KMS-11 (cell line): ENCODE data around the gene GRID2.

Experiments
- H2AFZ ChIP-seq: fragments of 200-600 bp; sonication (generic); 2 replicates; pipeline ENCODE4 v1.6.1; 2016; ENCODE audit warnings: antibody characterized with exemption, mixed run types, low read depth
- H3K27ac ChIP-seq: fragments of 200-600 bp; sonication (generic); 2 replicates; pipeline ENCODE4 v1.6.1; 2016; ENCODE audit warnings: mild to moderate bottlenecking, mixed run types
- H3K27me3 ChIP-seq: fragments of 200-600 bp; sonication (generic); 2 replicates; pipeline ENCODE4 v1.6.1; 2017; ENCODE audit warnings: mild to moderate bottlenecking, low read depth, mixed run types, moderate library complexity; ENCODE audit not compliant: insufficient read depth
- H3K36me3 ChIP-seq: fragments of 200-600 bp; sonication (generic); 2 replicates; pipeline ENCODE4 v1.6.1; 2017; ENCODE audit warnings: mild to moderate bottlenecking, mixed run types; ENCODE audit not compliant: insufficient read depth
- H3K4me1 ChIP-seq: fragments of 200-600 bp; sonication (generic); 2 replicates; pipeline ENCODE4 v1.6.1; 2016; ENCODE audit warnings: mild to moderate bottlenecking, low read depth, mixed run types; ENCODE audit not compliant: poor library complexity, severe bottlenecking
- H3K4me2 ChIP-seq: fragments of 200-600 bp; sonication (generic); 2 replicates; pipeline ENCODE4 v1.7.0; 2016; ENCODE audit warnings: mild to moderate bottlenecking, mixed run types
- H3K4me3 ChIP-seq: fragments of 200-600 bp; sonication (generic); IDR thresholded peaks from 2 replicates; pipeline ENCODE4 v1.6.1; 2017; ENCODE audit warnings: low read depth, low read length, mixed read lengths; ENCODE audit not compliant: insufficient read depth
- H3K79me2 ChIP-seq: fragments of 200-600 bp; sonication (generic); 2 replicates; pipeline ENCODE4 v1.6.1; 2016; ENCODE audit warnings: low read depth, mixed run types; ENCODE audit not compliant: insufficient read depth
- H3K9ac ChIP-seq: fragments of 200-600 bp; sonication (generic); 2 replicates; pipeline ENCODE4 v1.6.1; 2016; ENCODE audit warnings: mild to moderate bottlenecking, mixed run types
- H4K20me1 ChIP-seq: fragments of 200-600 bp; sonication (generic); 2 replicates; pipeline ENCODE4 v1.6.1; 2016; ENCODE audit warnings: mild to moderate bottlenecking, mixed run types; ENCODE audit not compliant: insufficient read depth
- CTCF ChIP-seq: fragments of 200-600 bp; sonication (generic); conservative IDR thresholded peaks from 2 replicates; pipeline ENCODE4 v1.6.1; 2017; ENCODE audit warnings: low read depth, mild to moderate bottlenecking, antibody characterized with exemption, low read length, moderate library complexity, mixed read lengths

GRID2 gene

GRCh38 chr4:92606227-92606626 is 302.5 kb downstream of the GRID2 start:
- Histone ChIP-seq H3K36me3 (no peaks in the 10 kb centered on the region), H3K27me3 (no peaks in the 10 kb centered on the region), H3K79me2 (no peaks in the 10 kb centered on the region), H3K9ac (no peak overlapping the region), H3K27ac (no peak overlapping the region), H3K4me1 (no peaks in the 10 kb centered on the region), H3K4me2 (no peak overlapping the region), H4K20me1 (no peaks in the 10 kb centered on the region), H2AFZ (no peak overlapping the region), H3K4me3 (no peak overlapping the region)
- no peak for TF ChIP-seq CTCF

- Histone ChIP-seq H3K36me3 (no peaks in the 10 kb centered on the region), H3K4me1 (no peaks in the 10 kb centered on the region), H3K27me3 (no peaks in the 10 kb centered on the region), H3K4me2 (no peak overlapping the region), H3K4me3 (no peak overlapping the region), H3K27ac (no peak overlapping the region), H3K9ac (no peak overlapping the region), H4K20me1 (no peaks in the 10 kb centered on the region), H2AFZ (no peak overlapping the region), H3K79me2 (no peaks in the 10 kb centered on the region)
- TF ChIP-seq CTCF = no peak
Measured at GRCh38 chr4:92615049-92615448, 311.3 kb downstream of the GRID2 start.

- Histone ChIP-seq H3K27ac (no peak overlapping the region), H3K79me2 (no peaks in the 10 kb centered on the region), H3K4me1 (no peaks in the 10 kb centered on the region), H3K27me3 (no peaks in the 10 kb centered on the region), H4K20me1 (no peaks in the 10 kb centered on the region), H2AFZ (no peak overlapping the region), H3K4me2 (no peak overlapping the region), H3K9ac (no peak overlapping the region), H3K36me3 (no peaks in the 10 kb centered on the region), H3K4me3 (no peak overlapping the region)
- no peak for TF ChIP-seq CTCF
Measured at GRCh38 chr4:92618968-92619367, 315.2 kb downstream of the GRID2 start.

GRCh38 chr4:92629302-92629701 is 325.5 kb downstream of the GRID2 start:
- Histone ChIP-seq H3K79me2 (no peaks in the 10 kb centered on the region), H2AFZ (no peak overlapping the region), H3K9ac (no peak overlapping the region), H3K36me3 (no peaks in the 10 kb centered on the region), H3K4me1 (no peaks in the 10 kb centered on the region), H4K20me1 (no peaks in the 10 kb centered on the region), H3K27ac (no peak overlapping the region), H3K27me3 (no peaks in the 10 kb centered on the region), H3K4me2 (no peak overlapping the region), H3K4me3 (no peak overlapping the region)
- no peak for TF ChIP-seq CTCF

- H3K4me3 ChIP-seq = no peak overlapping the region
- H3K9ac ChIP-seq = no peak overlapping the region
- H2AFZ ChIP-seq = no peak overlapping the region
- no peak overlapping the region for H3K4me2 ChIP-seq
- no peak overlapping the region for H3K27ac ChIP-seq
- no peak for TF ChIP-seq CTCF
- no peaks in the 10 kb centered on the region for H3K27me3 ChIP-seq
- H3K36me3 ChIP-seq = no peaks in the 10 kb centered on the region
- no peaks in the 10 kb centered on the region for H3K4me1 ChIP-seq
- no peaks in the 10 kb centered on the region for H4K20me1 ChIP-seq
- H3K79me2 ChIP-seq = no peaks in the 10 kb centered on the region
Measured at GRCh38 chr4:92634882-92635281, 331.1 kb downstream of the GRID2 start.
